ENCODE results near the gene SRRM4.

DNA sequence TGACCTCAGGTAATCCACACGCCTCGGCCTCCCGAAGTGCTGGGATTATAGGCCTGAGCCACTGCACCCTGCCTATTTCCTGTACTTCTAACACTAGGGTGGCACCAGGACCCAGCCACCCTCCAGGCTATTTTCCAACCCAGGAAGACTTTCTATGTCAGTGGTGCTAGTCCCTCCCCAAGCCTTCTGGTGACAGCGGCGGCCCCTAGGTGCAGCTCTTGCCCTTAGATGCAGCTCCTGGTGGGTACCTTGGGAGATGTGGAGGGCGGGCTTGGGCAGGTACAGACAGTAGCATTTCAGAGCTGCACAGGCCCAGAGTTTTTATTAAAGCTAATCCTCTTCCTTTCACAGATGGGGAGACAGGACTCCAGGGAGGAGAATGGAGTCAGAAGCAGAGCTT, 62.8 kb downstream of the SRRM4 start:
- TF ChIP-seq SMC3 (conservative IDR thresholded peaks at IDR 0.05; ENCODE audit: poor library complexity) (no peak), EP300 (conservative IDR thresholded peaks at IDR 0.05; ENCODE audit: poor library complexity, severe bottlenecking) (no peak), TAF1 (IDR thresholded peaks at IDR 0.05; ENCODE audit: low read depth) (no peak), RAD21 (conservative IDR thresholded peaks at IDR 0.05) (no peak), EZH2 (IDR thresholded peaks at IDR 0.05; ENCODE audit: borderline replicate concordance, insufficient read depth, low read length, poor library complexity, severe bottlenecking) (no peak), POLR2AphosphoS5 (IDR thresholded peaks at IDR 0.05) (no peak)
- TF ChIP-seq, protein P1, sequence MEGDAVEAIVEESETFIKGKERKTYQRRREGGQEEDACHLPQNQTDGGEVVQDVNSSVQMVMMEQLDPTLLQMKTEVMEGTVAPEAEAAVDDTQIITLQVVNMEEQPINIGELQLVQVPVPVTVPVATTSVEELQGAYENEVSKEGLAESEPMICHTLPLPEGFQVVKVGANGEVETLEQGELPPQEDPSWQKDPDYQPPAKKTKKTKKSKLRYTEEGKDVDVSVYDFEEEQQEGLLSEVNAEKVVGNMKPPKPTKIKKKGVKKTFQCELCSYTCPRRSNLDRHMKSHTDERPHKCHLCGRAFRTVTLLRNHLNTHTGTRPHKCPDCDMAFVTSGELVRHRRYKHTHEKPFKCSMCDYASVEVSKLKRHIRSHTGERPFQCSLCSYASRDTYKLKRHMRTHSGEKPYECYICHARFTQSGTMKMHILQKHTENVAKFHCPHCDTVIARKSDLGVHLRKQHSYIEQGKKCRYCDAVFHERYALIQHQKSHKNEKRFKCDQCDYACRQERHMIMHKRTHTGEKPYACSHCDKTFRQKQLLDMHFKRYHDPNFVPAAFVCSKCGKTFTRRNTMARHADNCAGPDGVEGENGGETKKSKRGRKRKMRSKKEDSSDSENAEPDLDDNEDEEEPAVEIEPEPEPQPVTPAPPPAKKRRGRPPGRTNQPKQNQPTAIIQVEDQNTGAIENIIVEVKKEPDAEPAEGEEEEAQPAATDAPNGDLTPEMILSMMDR (IDR thresholded peaks at IDR 0.05; ENCODE audit: poor library complexity, severe bottlenecking), result no peak
- TF ChIP-seq, protein P2, sequence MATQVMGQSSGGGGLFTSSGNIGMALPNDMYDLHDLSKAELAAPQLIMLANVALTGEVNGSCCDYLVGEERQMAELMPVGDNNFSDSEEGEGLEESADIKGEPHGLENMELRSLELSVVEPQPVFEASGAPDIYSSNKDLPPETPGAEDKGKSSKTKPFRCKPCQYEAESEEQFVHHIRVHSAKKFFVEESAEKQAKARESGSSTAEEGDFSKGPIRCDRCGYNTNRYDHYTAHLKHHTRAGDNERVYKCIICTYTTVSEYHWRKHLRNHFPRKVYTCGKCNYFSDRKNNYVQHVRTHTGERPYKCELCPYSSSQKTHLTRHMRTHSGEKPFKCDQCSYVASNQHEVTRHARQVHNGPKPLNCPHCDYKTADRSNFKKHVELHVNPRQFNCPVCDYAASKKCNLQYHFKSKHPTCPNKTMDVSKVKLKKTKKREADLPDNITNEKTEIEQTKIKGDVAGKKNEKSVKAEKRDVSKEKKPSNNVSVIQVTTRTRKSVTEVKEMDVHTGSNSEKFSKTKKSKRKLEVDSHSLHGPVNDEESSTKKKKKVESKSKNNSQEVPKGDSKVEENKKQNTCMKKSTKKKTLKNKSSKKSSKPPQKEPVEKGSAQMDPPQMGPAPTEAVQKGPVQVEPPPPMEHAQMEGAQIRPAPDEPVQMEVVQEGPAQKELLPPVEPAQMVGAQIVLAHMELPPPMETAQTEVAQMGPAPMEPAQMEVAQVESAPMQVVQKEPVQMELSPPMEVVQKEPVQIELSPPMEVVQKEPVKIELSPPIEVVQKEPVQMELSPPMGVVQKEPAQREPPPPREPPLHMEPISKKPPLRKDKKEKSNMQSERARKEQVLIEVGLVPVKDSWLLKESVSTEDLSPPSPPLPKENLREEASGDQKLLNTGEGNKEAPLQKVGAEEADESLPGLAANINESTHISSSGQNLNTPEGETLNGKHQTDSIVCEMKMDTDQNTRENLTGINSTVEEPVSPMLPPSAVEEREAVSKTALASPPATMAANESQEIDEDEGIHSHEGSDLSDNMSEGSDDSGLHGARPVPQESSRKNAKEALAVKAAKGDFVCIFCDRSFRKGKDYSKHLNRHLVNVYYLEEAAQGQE (IDR thresholded peaks at IDR 0.05; ENCODE audit: borderline replicate concordance), result no peak
